ENCODE measurements around the gene PRELP.

PRELP gene

GRCh38 chr1:203497269-203497777 lies 21.7 kb downstream of the PRELP start:
- Histone ChIP-seq H3K4me3 (no peak overlapping the region), H3K27ac (no peak overlapping the region)

- no peak overlapping the region for H3K4me3 ChIP-seq
- H3K27ac ChIP-seq, result no peak overlapping the region
Observed at GRCh38 chr1:203499643-203500278, 24.2 kb downstream of the PRELP start.

- Histone ChIP-seq H3K4me3 (no peak overlapping the region), H3K27ac (no peak overlapping the region)
Observed at GRCh38 chr1:203500279-203500678, 24.7 kb downstream of the PRELP start.

GRCh38 chr1:203503836-203504235 lies 28.2 kb downstream of the PRELP start:
- H3K27ac ChIP-seq, result no peak overlapping the region
- H3K4me3 ChIP-seq, result no peak overlapping the region

GRCh38 chr1:203504400-203505250 lies 29.0 kb downstream of the PRELP start:
- no peak overlapping the region for H3K27ac ChIP-seq

GRCh38 chr1:203505526-203506204 lies 30.1 kb downstream of the PRELP start:
- H3K27ac ChIP-seq, result no peak overlapping the region
- H3K4me3 ChIP-seq, result no peak overlapping the region

More at GRCh38 chr1:203504400-203505250, 29.0 kb downstream of the PRELP start:
- H3K4me3 ChIP-seq, result no peak overlapping the region

GRCh38 chr1:203506858-203507626 lies 31.4 kb downstream of the PRELP start:
- H3K27ac ChIP-seq, result peak overlapping the region in 11 of 21 experiments; percentile 2 to 72 (median 32)

GRCh38 chr1:203507759-203508158 lies 32.2 kb downstream of the PRELP start:
- Histone ChIP-seq H3K4me3 (no peak overlapping the region), H3K27ac (peak overlapping the region in 10 of 21 experiments; percentile 2 to 72 (median 29))

More at GRCh38 chr1:203506858-203507626, 31.4 kb downstream of the PRELP start:
- no peak overlapping the region for H3K4me3 ChIP-seq

GRCh38 chr1:203508463-203509073 lies 33.0 kb downstream of the PRELP start:
- Histone ChIP-seq H3K27ac (peak overlapping the region in 8 of 21 experiments; percentile 4 to 57 (median 43)), H3K4me3 (no peak overlapping the region)

GRCh38 chr1:203509135-203509534 lies 33.5 kb downstream of the PRELP start:
- no peak overlapping the region for H3K4me3 ChIP-seq
- peak overlapping the region in 7 of 21 experiments; percentile 4 to 57 (median 47) for H3K27ac ChIP-seq

GRCh38 chr1:203511513-203511912 lies 35.9 kb downstream of the PRELP start:
- no peak overlapping the region for H3K4me3 ChIP-seq
- peak overlapping the region in 8 of 21 experiments; percentile 2 to 83 (median 73) for H3K27ac ChIP-seq

- Histone ChIP-seq H3K27ac (peak overlapping the region in 16 of 21 experiments; percentile 2 to 83 (median 75)), H3K4me3 (no peak overlapping the region)
Observed at GRCh38 chr1:203511930-203512329, 36.3 kb downstream of the PRELP start.

- Histone ChIP-seq H3K27ac (peak overlapping the region in 18 of 21 experiments; percentile 50 to 83 (median 72)), H3K4me3 (no peak overlapping the region)
Observed at GRCh38 chr1:203512517-203512847, 36.9 kb downstream of the PRELP start.

GRCh38 chr1:203512848-203513584 lies 37.4 kb downstream of the PRELP start:
- Histone ChIP-seq H3K27ac (peak overlapping the region in 19 of 21 experiments; percentile 48 to 83 (median 70)), H3K4me3 (no peak overlapping the region)

GRCh38 chr1:203513585-203514031 lies 38.0 kb downstream of the PRELP start:
- H3K4me3 ChIP-seq, result no peak overlapping the region
- peak overlapping the region in 19 of 21 experiments; percentile 30 to 83 (median 70) for H3K27ac ChIP-seq

- Histone ChIP-seq H3K27ac (no peak overlapping the region), H3K4me3 (no peak overlapping the region)
Observed at GRCh38 chr1:203516184-203516583, 40.6 kb downstream of the PRELP start.

GRCh38 chr1:203516906-203517305 lies 41.3 kb downstream of the PRELP start:
- peak overlapping the region in 4 of 21 experiments; percentile 16 to 60 (median 30) for H3K27ac ChIP-seq
- no peak overlapping the region for H3K4me3 ChIP-seq

All from skin epidermis (tissue), 12 donors.